Gastrocnemius medialis (tissue), 4 donors: ENCODE results near the gene ADGRV1. TPM values are rescaled to one million over a fixed set of nuclear protein-coding genes. Genes with fewer than 3 reads are reported as not detected.

Source experiments
- ATAC-seq, 2 donors: fragments of 150-250 bp; one replicate each; pipeline ENCODE4 v1.9.1; 2016
- DNase-seq, 2 donors: peaks; one replicate each; pipeline ENCODE4 v3.0.0-alpha.2; 2019
- H3K27ac ChIP-seq, 4 donors: fragments of 200-600 bp; sonication (generic); 1 replicate in 1 of 4; 2 replicates in 3 of 4; pipeline ENCODE4 v1.5.1; 2016 to 2018; ENCODE audit warnings: mild to moderate bottlenecking in 2 of 4, moderate library complexity in 1 of 4
- H3K27me3 ChIP-seq, 3 donors: fragments of 200-600 bp; sonication (generic) in 2 of 3; 1 replicate in 1 of 3; 2 replicates in 2 of 3; pipeline versions ENCODE4 v1.5.1 to v1.6.0; 2016 to 2019; ENCODE audit warnings: mild to moderate bottlenecking in 1 of 3, moderate library complexity in 1 of 3
- H3K36me3 ChIP-seq, 2 donors: fragments of 200-600 bp; sonication (generic) in 1 of 2; one replicate each; pipeline ENCODE4 v1.5.1; 2017 to 2018
- H3K4me1 ChIP-seq, 2 donors: fragments of 200-600 bp; sonication (generic) in 1 of 2; one replicate each; pipeline ENCODE4 v1.5.1; 2016 to 2017; ENCODE audit warnings: mild to moderate bottlenecking in 2 of 2
- H3K4me3 ChIP-seq, 4 donors: fragments of 200-600 bp; sonication (generic) in 3 of 4; 1 replicate in 1 of 4; 2 replicates in 3 of 4; pipeline ENCODE4 v1.5.1; 2016 to 2019; ENCODE audit warnings: mild to moderate bottlenecking in 2 of 4
- H3K9me3 ChIP-seq, 3 donors: fragments of 200-600 bp; sonication (generic) in 2 of 3; 1 replicate in 1 of 3; 2 replicates in 2 of 3; pipeline ENCODE4 v1.5.1; 2016 to 2019
- POLR2A ChIP-seq, 2 donors: fragments of 450-650 bp; IDR thresholded peaks; one replicate each; pipeline ENCODE4 v1.6.1; 2017; ENCODE audit warnings: antibody characterized with exemption in 2 of 2, mild to moderate bottlenecking in 2 of 2, moderate library complexity in 2 of 2
- in situ Hi-C, 4 donors: fragments of 200-750 bp; cut with MboI; loops; one replicate each; pipeline versions ENCODE4 v1.15.0 to v1.8.0; 2017; ENCODE audit warnings: low sequenced_read_pairs in 4 of 4
- intact Hi-C: fragments of 100-400 bp; cut with DNase I; formaldehyde crosslinking; loops from one replicate; pipeline ENCODE4 v1.15.1; 2023; ENCODE audit warnings: low total_unique reads
- total RNA-seq, 4 donors: library from RNA; depleted of rRNA; stranded (reverse); fragments of >200 nt; gene quantifications; one replicate each; pipeline versions ENCODE4 v1.1.0 to v1.2.3, GENCODE V29; 2016
- TF ChIP-seq, protein P1 (sequence below), 5 experiments: fragments of 450-650 bp in 3 of 5; fragments of 200-600 bp in 2 of 5; sonication (generic) in 2 of 5; IDR thresholded peaks in 4 of 5; conservative IDR thresholded peaks in 1 of 5; 1 replicate in 4 of 5; 2 replicates in 1 of 5; pipeline ENCODE4 v1.5.1; 2016 to 2019; ENCODE audit warnings: antibody characterized with exemption in 5 of 5, mild to moderate bottlenecking in 3 of 5, moderate library complexity in 3 of 5

Gene ADGRV1
- total RNA-seq, 4 donors from 2014 or later = 0.22 to 0.41 TPM; not detected in 2

DNA sequence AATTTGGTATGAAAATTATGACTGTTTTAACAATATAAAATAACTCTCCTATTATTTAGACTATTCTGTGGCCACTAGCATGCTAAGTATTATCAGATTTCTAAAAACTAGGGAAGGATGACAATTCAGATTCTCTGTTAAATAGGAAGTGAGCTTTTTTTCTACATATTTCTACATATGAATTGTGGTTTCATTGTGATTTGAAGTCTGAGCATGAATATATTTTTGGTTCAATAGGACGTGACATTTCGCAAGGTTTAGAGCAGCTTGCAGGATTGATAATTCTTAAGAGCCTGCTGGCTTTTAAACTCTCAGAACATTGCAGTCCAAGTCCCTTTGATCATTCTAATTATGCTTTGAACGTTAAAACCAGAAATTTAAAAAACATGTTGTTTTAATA, 82.9 kb downstream of the ADGRV1 start:
- in situ Hi-C loops = no loop called here
- Histone ChIP-seq H3K4me1 (no peaks in the 10 kb centered on the region), H3K4me3 (no peak overlapping the region), H3K9me3 (no peaks in the 10 kb centered on the region), H3K27me3 (no peaks in the 10 kb centered on the region), H3K36me3 (no peaks in the 10 kb centered on the region), H3K27ac (no peak overlapping the region)
- TF ChIP-seq POLR2A (IDR thresholded peaks at IDR 0.05) = no peak
- intact Hi-C loops = no loop called here
- no peak for ATAC-seq
- DNase-seq = no peak

DNA sequence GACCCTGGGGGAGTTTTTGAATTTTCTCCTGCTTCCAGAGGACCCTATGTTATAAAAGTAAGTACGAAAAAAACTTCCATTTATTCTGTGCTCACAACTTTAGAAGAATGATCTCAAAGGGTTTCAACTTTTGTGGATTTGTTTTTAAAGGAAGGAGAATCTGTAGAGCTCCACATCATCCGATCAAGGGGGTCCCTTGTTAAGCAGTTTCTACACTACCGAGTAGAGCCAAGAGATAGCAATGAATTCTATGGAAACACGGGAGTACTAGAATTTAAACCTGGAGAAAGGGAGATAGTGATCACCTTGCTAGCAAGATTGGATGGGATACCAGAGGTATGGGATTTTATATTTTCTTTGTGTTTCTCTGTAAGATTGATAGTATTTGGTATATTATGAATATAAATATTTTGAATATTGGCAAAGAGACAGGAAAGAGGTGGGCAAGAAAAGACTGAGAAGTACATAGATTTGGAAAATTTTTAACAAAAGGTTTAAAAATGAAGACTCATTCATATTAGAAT, 84.2 kb downstream of the ADGRV1 start:
- intact Hi-C loops = no loop called here
- ATAC-seq (no peak), DNase-seq (no peak)

DNA sequence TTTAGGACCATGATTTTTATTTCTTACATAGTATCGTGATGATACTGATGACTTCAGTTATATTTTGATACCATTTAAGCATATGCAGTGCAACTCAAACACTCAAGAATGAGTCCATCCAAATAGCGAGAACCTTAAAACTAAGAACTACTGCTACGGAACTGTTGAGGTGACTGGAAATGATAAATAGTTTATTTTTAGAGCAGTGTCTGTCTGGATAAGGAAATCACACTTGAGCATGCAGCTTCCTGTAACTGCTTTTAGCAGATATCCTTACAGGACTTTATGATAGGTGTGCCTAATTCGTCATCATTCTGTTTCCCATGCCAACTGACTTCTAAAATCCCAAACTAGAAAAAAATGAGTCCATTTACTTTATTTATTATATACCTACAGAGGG, 85.5 kb downstream of the ADGRV1 start:
- intact Hi-C loops (no loop called here), in situ Hi-C loops (no loop called here)
- H3K27me3 ChIP-seq = no peaks in the 10 kb centered on the region

More for the DNA sequence above, 84.2 kb downstream of the ADGRV1 start:
- Histone ChIP-seq H3K27me3 (no peaks in the 10 kb centered on the region), H3K27ac (no peak overlapping the region), H3K4me3 (no peak overlapping the region), H3K9me3 (no peaks in the 10 kb centered on the region), H3K4me1 (no peaks in the 10 kb centered on the region), H3K36me3 (no peaks in the 10 kb centered on the region)
- in situ Hi-C loops = no loop called here
- TF ChIP-seq, protein P1, sequence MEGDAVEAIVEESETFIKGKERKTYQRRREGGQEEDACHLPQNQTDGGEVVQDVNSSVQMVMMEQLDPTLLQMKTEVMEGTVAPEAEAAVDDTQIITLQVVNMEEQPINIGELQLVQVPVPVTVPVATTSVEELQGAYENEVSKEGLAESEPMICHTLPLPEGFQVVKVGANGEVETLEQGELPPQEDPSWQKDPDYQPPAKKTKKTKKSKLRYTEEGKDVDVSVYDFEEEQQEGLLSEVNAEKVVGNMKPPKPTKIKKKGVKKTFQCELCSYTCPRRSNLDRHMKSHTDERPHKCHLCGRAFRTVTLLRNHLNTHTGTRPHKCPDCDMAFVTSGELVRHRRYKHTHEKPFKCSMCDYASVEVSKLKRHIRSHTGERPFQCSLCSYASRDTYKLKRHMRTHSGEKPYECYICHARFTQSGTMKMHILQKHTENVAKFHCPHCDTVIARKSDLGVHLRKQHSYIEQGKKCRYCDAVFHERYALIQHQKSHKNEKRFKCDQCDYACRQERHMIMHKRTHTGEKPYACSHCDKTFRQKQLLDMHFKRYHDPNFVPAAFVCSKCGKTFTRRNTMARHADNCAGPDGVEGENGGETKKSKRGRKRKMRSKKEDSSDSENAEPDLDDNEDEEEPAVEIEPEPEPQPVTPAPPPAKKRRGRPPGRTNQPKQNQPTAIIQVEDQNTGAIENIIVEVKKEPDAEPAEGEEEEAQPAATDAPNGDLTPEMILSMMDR (IDR thresholded peaks at IDR 0.05 in 4 of 5, conservative IDR thresholded peaks at IDR 0.05 in 1 of 5) = no peak
- no peak for TF ChIP-seq POLR2A (IDR thresholded peaks at IDR 0.05)

GRCh38 chr5:90645024-90645610, 86.5 kb downstream of the ADGRV1 start:
- DNase-seq (no peak), ATAC-seq (no peak)
- Histone ChIP-seq H3K36me3 (no peaks in the 10 kb centered on the region), H3K27ac (no peak overlapping the region), H3K4me1 (no peaks in the 10 kb centered on the region), H3K27me3 (no peaks in the 10 kb centered on the region), H3K9me3 (no peaks in the 10 kb centered on the region), H3K4me3 (no peak overlapping the region)
- in situ Hi-C loops (no loop called here), intact Hi-C loops (no loop called here)
- no peak for TF ChIP-seq POLR2A (IDR thresholded peaks at IDR 0.05)
- TF ChIP-seq, protein P1 (IDR thresholded peaks at IDR 0.05 in 4 of 5, conservative IDR thresholded peaks at IDR 0.05 in 1 of 5) = no peak

More for the DNA sequence above, 85.5 kb downstream of the ADGRV1 start:
- H3K4me1 ChIP-seq = no peaks in the 10 kb centered on the region
- ATAC-seq (no peak), DNase-seq (no peak)
- TF ChIP-seq, protein P1 (IDR thresholded peaks at IDR 0.05 in 4 of 5, conservative IDR thresholded peaks at IDR 0.05 in 1 of 5) = no peak
- no peak for TF ChIP-seq POLR2A (IDR thresholded peaks at IDR 0.05)
- H3K27ac ChIP-seq = no peak overlapping the region
- H3K4me3 ChIP-seq = no peak overlapping the region
- H3K9me3 ChIP-seq = no peaks in the 10 kb centered on the region
- H3K36me3 ChIP-seq = no peaks in the 10 kb centered on the region

- in situ Hi-C loops (no loop called here), intact Hi-C loops (no loop called here)
- Histone ChIP-seq H3K27me3 (no peaks in the 10 kb centered on the region), H3K27ac (no peak overlapping the region), H3K4me3 (no peak overlapping the region), H3K4me1 (no peaks in the 10 kb centered on the region), H3K9me3 (no peaks in the 10 kb centered on the region), H3K36me3 (no peaks in the 10 kb centered on the region)
- DNase-seq = no peak
- TF ChIP-seq POLR2A (IDR thresholded peaks at IDR 0.05) = no peak
- TF ChIP-seq, protein P1 (IDR thresholded peaks at IDR 0.05 in 4 of 5, conservative IDR thresholded peaks at IDR 0.05 in 1 of 5) = no peak
- no peak for ATAC-seq
Measured at GRCh38 chr5:90650767-90651166, 92.2 kb downstream of the ADGRV1 start.
